NCI-H146 treated with DMSO at 0.1 percent for 48 hours (cell line): ENCODE data around the gene CACNA1F.

Experiments used
- DNase-seq: peaks from one replicate; lab custom pipeline; 2025; ENCODE audit not compliant: unreplicated experiment; lab: John Stamatoyannopoulos, UW

Gene CACNA1F

GRCh38 chrX:49155900-49156837 lies 77.0 kb downstream of the CACNA1F start:
- peak; percentile 68 for DNase-seq

GRCh38 chrX:49155243-49155899 lies 77.8 kb downstream of the CACNA1F start:
- peak; percentile 18 for DNase-seq
